RWPE1 (cell line): Measurements from ENCODE around the gene AK4.

Experiments used
- CTCF ChIA-PET: fragments of 350-600 bp; sonication (Branson Sonifier 250); formaldehyde crosslinking; extraction: SDS; loops from one replicate; lab custom pipeline; 2021; lab: Yijun Ruan, JAX
- POLR2A ChIA-PET: fragments of 400-600 bp; formaldehyde crosslinking; extraction: SDS; loops from one replicate; lab custom pipeline; 2020; ENCODE audit warnings: antibody characterized with exemption; ENCODE audit not compliant: low non-redundant PET; lab: Yijun Ruan, JAX
- DNase-seq: peaks from one replicate; pipeline ENCODE4 v3.0.0; 2012; ENCODE audit warnings: low spot score
- H3K27ac ChIP-seq: fragments of 450-650 bp; 2 replicates; pipeline ENCODE4 v1.5.1; 2017
- TF ChIP-seq, protein P1 (sequence below): fragments of 450-650 bp; conservative IDR thresholded peaks from 2 replicates; pipeline ENCODE4 v1.5.1; 2017; ENCODE audit warnings: low read depth, mild to moderate bottlenecking

Gene AK4

DNA sequence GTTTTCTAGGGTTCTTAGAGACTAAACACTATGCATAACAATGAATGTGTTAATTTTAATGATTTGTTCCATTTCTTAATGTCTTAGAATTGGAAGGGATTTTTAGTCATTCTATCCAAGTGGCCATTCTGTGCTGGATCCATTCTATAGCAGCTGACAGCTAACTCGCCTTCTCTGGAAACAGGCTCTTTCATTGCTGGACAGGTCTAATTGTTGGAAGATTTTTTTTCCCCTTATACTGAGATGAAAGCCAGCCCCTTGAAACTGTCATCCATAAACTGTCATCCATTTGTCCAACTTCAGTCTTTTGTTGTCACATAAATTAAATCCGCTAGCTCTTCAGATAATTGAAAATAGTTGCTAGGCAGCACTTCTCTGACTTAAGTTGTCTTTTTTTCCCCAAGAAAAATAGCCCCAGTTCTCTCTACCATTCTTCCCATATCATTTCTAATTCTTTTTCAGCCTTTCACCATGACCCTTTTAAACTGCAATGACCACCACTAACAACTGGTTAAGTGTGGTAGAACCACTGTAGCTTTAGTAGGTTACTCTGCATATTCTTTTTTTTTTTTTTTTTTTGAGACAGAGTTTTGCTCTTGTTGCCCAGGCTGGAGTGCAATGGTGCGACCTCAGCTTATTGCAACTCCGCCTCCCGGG is 19.7 kb downstream of the AK4 start:
- ChIA-PET CTCF (interaction anchor here (0.7 kb wide), 1 partner anchor 520 kb away, joined by 3 read pairs; no protein-coding TSS in a partner anchor), POLR2A (interaction anchor here (0.6 kb wide), 1 partner anchor 17 kb away, joined by 3 read pairs; no protein-coding TSS in a partner anchor)
- TF ChIP-seq, protein P1, sequence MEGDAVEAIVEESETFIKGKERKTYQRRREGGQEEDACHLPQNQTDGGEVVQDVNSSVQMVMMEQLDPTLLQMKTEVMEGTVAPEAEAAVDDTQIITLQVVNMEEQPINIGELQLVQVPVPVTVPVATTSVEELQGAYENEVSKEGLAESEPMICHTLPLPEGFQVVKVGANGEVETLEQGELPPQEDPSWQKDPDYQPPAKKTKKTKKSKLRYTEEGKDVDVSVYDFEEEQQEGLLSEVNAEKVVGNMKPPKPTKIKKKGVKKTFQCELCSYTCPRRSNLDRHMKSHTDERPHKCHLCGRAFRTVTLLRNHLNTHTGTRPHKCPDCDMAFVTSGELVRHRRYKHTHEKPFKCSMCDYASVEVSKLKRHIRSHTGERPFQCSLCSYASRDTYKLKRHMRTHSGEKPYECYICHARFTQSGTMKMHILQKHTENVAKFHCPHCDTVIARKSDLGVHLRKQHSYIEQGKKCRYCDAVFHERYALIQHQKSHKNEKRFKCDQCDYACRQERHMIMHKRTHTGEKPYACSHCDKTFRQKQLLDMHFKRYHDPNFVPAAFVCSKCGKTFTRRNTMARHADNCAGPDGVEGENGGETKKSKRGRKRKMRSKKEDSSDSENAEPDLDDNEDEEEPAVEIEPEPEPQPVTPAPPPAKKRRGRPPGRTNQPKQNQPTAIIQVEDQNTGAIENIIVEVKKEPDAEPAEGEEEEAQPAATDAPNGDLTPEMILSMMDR, result no peak
- no peak for DNase-seq
- no peak overlapping the region for H3K27ac ChIP-seq

DNA sequence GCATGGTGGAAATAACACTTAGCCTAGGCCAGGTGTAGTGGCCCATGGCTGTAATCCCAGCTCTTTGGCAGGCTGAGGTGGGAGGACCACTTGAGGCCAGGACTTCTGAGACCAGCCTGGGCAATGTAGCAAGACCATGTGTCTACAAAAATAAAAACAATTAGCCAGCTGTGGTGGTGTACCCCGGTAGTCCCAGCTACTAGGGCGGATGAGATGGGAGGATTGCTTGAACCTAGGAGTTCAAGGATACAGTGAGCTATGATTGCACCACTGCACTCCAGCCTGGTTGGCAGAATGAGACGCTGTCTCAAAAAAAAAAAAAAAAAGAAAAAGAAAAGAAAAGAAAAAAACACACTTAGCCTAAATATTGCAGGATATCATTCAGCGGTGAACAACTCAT is 20.9 kb downstream of the AK4 start:
- POLR2A ChIA-PET, result no interaction called here
- H3K27ac ChIP-seq, result no peak overlapping the region
- CTCF ChIA-PET, result no interaction called here
- TF ChIP-seq, protein P1, result no peak
- no peak for DNase-seq

DNA sequence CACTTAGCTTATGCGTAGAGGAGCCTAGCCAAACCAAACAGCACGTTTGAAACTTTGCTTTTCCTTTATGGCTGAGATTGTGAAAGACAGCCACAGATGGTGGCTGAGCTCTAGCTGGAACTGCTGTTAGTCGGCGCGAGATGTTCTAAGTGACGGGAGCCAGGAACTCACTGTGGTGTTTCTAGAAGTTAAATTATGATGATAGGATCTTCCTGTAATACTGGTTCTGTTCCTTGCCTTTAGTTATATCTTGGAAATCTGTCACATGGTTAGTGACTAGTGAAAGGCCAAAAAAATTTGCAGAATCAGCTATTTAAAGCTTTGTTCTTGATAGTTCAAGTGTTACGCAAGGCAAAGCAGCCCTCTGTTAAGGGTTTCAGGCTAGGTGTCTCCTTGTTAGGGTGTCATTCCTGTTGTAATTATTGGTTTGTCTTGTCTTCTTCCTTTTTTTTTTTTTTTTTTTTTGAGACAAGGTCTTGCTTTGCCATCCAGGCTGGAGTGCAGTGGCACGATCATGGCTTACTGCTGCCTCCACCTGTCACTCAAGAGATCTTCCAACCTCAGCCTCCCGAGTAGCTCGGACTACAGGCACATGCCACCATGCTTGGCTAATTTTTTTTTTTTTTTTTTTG is 22.6 kb downstream of the AK4 start:
- peak overlapping the region; percentile 33; the same call in 1 of the 2 replicates for H3K27ac ChIP-seq
- POLR2A ChIA-PET, result interaction anchor here (0.6 kb wide), 1 partner anchor 25 kb away, joined by 3 read pairs; no protein-coding TSS in a partner anchor
- TF ChIP-seq, protein P1, result no peak

DNA sequence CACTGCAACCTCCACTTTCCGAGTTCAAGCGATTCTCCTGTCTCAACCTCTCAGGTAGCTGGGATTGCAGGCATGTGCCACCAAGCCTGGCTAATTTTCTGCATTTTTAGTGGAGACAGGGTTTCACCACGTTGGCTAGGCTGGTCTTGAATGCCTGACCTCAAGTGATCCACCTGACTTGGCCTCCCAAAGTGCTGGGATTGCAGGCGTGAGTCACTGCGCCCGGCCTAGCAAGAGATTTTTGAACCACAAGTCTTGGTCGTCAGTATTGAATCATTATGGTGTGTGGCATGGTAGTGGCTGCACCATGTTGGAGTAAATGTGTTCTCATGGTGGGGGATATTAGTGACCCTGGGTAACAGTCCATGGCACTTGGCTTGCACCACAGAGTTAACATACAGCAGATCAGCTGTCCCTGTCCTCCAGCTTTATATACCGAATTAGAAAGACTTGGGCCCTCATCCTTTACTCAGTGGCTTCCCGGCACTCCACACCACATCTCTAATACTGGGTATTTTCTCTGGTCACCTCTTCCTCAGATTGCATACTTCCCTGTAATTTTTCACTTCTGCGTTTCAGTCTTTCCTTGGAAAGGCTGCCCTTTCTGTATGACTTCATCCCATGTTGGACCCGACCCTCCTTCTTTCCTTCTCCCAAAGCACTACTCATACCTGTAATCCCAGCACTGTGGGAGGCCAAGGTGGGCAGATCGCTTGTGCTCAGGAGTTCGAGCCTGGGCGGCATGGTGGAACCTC is 25.1 kb downstream of the AK4 start:
- CTCF ChIA-PET, result interaction anchor here (1.0 kb wide), 1 partner anchor 514 kb away, joined by 3 read pairs; no protein-coding TSS in a partner anchor
- peak overlapping the region; percentile 49; the same call in 1 of the 2 replicates for H3K27ac ChIP-seq
- DNase-seq, result no peak
- POLR2A ChIA-PET, result no interaction called here
- TF ChIP-seq, protein P1, result no peak

More for the DNA sequence above, 22.6 kb downstream of the AK4 start:
- DNase-seq, result no peak
- CTCF ChIA-PET, result interaction anchor here (0.7 to 0.9 kb wide), 2 partner anchors 13 to 72 kb away, joined by 4 to 6 read pairs; no protein-coding TSS in a partner anchor

DNA sequence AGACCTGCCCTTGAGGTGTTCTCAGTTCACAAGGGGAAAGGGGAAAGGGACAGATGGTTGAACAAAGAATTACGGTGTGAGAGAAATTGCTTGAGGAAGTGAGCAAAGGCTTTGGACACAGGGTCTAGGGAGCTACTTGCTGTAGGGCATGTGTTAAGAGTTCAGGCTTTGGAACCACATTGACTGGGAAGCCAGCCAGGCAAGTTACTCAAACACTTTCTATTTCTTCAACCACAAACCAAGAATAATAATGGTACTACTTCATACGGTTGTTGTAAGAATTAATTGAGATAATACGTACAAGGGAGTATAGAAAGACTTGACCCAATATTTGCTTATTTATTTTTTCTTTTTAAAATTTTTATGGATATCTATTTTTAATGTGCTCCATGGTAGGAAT is 26.6 kb downstream of the AK4 start:
- peak; percentile 86 for DNase-seq
- CTCF ChIA-PET, result interaction anchor here (1.0 kb wide), 1 partner anchor 35 kb away, joined by 3 read pairs; no protein-coding TSS in a partner anchor
- TF ChIP-seq, protein P1, result no peak
- POLR2A ChIA-PET, result interaction anchor here (1.1 kb wide), 1 partner anchor 16 kb away, joined by 3 read pairs; no protein-coding TSS in a partner anchor
- no peak overlapping the region; the same call in 1 of the 2 replicates for H3K27ac ChIP-seq
